BJ (cell line): ENCODE results near the gene PHF19. TPM values are rescaled to one million over a fixed set of nuclear protein-coding genes. Genes with fewer than 3 reads are reported as not detected.

Experiments used
- CTCF ChIA-PET: fragments of 350-600 bp; formaldehyde crosslinking; extraction: SDS; loops from one replicate; lab custom pipeline; 2021; ENCODE audit warnings: antibody characterized with exemption, inconsistent platforms; lab: Yijun Ruan, JAX
- POLR2A ChIA-PET: fragments of 300-600 bp; sonication (Branson Sonifier 250); formaldehyde crosslinking; extraction: SDS; loops from one replicate; lab custom pipeline; 2021; ENCODE audit warnings: antibody characterized with exemption; lab: Charles Lee
- DNase-seq: peaks from one replicate; pipeline ENCODE4 v3.0.0-alpha.2; 2011; ENCODE audit warnings: low read depth
- H3K27me3 ChIP-seq: 2 replicates; pipeline ENCODE4 v1.6.0; 2011; ENCODE audit warnings: low read length; ENCODE audit not compliant: control insufficient read depth, insufficient read depth
- H3K36me3 ChIP-seq: 2 replicates; pipeline ENCODE4 v1.5.1; 2011; ENCODE audit warnings: low read length; ENCODE audit not compliant: control insufficient read depth, insufficient read depth
- H3K4me3 ChIP-seq: 2 replicates; pipeline ENCODE4 v1.5.1; 2011; ENCODE audit warnings: low read depth, mild to moderate bottlenecking, control low read depth, low read length
- CTCF ChIP-seq: IDR thresholded peaks from 2 replicates; pipeline ENCODE4 v1.5.1; 2011; ENCODE audit warnings: low read depth, mild to moderate bottlenecking, control low read depth, inconsistent platforms, low read length, moderate library complexity; ENCODE audit not compliant: insufficient read depth
- polyA plus RNA-seq: library from polyadenylated mRNA; depleted of rRNA; stranded (reverse); fragments of >200 nt; gene quantifications from 2 replicates; pipeline ENCODE4 v1.2.3, GENCODE V29; 2011

Gene PHF19
- polyA plus RNA-seq, 1 experiment, result 61.7 TPM

DNA sequence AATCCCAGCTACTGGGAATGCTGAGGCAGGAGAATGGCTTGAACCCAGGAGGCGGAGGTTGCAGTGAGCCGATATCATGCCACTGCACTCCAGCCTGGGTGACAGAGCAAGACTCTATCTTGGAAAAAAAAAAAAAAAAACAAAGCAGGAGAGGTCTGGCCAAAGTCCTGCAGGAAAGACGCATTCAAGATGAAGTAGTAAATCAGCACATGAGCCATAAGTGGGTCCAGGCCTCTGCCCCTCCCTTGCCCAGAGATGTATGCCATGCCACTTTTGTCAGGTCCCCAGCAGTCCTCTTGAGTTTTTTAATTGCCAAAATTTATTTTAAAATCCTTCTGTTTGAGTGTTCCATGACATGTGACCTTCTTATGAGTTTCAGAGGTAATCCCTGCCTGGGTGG lies 8.5 kb upstream of the PHF19 start:
- no peak for TF ChIP-seq CTCF
- no peak for DNase-seq
- ChIA-PET CTCF (interaction anchor here (0.6 to 1.2 kb wide), 2 partner anchors 17 to 188 kb away, joined by 3 read pairs; no protein-coding TSS in a partner anchor), POLR2A (no interaction called here)
- no peak overlapping the region for H3K4me3 ChIP-seq
- H3K36me3 ChIP-seq, result no peaks in the 10 kb centered on the region
- H3K27me3 ChIP-seq, result peaks cover 20% of the 10 kb centered on the region

DNA sequence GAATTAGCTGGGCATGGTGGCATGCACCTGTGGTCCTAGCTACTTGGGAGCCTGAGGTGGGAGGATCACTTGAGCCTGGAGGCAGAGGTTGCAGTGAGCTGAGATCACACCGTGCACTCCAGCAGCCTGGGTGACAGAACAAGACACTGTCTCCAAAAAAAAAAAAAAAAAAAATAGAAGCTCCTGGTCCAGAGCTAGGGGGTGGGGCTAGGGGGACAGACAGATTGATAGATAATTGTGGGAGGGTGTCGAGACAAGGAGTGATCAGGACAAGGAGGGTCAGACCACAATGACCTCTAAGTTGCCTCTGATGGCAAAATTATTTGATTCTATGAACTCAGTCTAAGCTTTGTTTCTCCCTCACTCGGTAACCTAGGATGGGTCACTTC lies 6.6 kb upstream of the PHF19 start:
- no peaks in the 10 kb centered on the region for H3K36me3 ChIP-seq
- peaks cover 16% of the 10 kb centered on the region for H3K27me3 ChIP-seq
- ChIA-PET CTCF (interaction anchor here (0.6 to 1.6 kb wide), 3 partner anchors 8 to 310 kb away, joined by 3 read pairs; no protein-coding TSS in a partner anchor), POLR2A (no interaction called here)
- DNase-seq, result no peak
- H3K4me3 ChIP-seq, result no peak overlapping the region
- TF ChIP-seq CTCF, result no peak

GRCh38 chr9:120882935-120883607 lies 6.1 kb upstream of the PHF19 start:
- ChIA-PET POLR2A (no interaction called here), CTCF (interaction anchor here (0.6 to 1.6 kb wide), 3 partner anchors 9 to 275 kb away, joined by 3 read pairs; no protein-coding TSS in a partner anchor)
- DNase-seq, result no peak
- no peak for TF ChIP-seq CTCF
- H3K4me3 ChIP-seq, result no peak overlapping the region
- peaks cover 14% of the 10 kb centered on the region for H3K27me3 ChIP-seq
- no peaks in the 10 kb centered on the region for H3K36me3 ChIP-seq

GRCh38 chr9:120879446-120879845 lies 2.5 kb upstream of the PHF19 start:
- TF ChIP-seq CTCF, result no peak
- H3K4me3 ChIP-seq, result no peak overlapping the region
- peaks cover 10% of the 10 kb centered on the region for H3K27me3 ChIP-seq
- ChIA-PET POLR2A (no interaction called here), CTCF (no interaction called here)
- no peak for DNase-seq
- no peaks in the 10 kb centered on the region for H3K36me3 ChIP-seq

- peaks cover 7% of the 10 kb centered on the region for H3K27me3 ChIP-seq
- CTCF ChIA-PET, result no interaction called here
- no peaks in the 10 kb centered on the region for H3K36me3 ChIP-seq
- DNase-seq, result no peak
- no peak for TF ChIP-seq CTCF
- no peak overlapping the region for H3K4me3 ChIP-seq
- POLR2A ChIA-PET, result no interaction called here
Observed at GRCh38 chr9:120878188-120879130, 1.5 kb upstream of the PHF19 start.
